C4-2B (cell line): ENCODE data around the gene SRL.

Experiments
- H3K27ac ChIP-seq: fragments of 450-650 bp; 2 replicates; pipeline ENCODE4 v1.5.1; 2017
- ZFX ChIP-seq: fragments of 450-650 bp; IDR thresholded peaks from 2 replicates; pipeline ENCODE4 v1.6.1; 2017
- TF ChIP-seq, protein P1 (sequence below): fragments of 450-650 bp; conservative IDR thresholded peaks from 2 replicates; pipeline ENCODE4 v1.5.1; 2017; ENCODE audit warnings: mild to moderate bottlenecking

The SRL gene

DNA sequence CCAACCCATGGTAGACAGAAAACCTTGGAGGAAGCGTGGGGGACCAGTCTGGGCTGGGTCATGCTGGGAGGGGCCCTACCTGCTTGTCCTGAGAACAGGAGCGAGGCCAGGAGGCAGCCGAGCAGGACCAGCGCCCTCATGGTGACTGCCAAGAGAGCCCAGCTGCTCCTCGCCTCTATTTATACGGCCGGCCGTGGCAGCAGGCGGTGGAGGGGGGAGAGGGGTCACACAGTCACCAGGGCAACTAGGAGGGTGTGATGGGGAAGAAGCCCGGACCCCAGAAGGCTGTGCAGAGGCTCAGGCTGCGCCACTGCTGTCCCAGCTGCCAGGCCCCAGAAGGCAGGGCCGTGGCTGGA lies at the start of gene SRL:
SRL (minus strand) TSS at position 153 of the 356 bp plus-strand sequence; CDS start at position 140, 13 bp downstream.
- no peak for TF ChIP-seq ZFX
- TF ChIP-seq, protein P1, sequence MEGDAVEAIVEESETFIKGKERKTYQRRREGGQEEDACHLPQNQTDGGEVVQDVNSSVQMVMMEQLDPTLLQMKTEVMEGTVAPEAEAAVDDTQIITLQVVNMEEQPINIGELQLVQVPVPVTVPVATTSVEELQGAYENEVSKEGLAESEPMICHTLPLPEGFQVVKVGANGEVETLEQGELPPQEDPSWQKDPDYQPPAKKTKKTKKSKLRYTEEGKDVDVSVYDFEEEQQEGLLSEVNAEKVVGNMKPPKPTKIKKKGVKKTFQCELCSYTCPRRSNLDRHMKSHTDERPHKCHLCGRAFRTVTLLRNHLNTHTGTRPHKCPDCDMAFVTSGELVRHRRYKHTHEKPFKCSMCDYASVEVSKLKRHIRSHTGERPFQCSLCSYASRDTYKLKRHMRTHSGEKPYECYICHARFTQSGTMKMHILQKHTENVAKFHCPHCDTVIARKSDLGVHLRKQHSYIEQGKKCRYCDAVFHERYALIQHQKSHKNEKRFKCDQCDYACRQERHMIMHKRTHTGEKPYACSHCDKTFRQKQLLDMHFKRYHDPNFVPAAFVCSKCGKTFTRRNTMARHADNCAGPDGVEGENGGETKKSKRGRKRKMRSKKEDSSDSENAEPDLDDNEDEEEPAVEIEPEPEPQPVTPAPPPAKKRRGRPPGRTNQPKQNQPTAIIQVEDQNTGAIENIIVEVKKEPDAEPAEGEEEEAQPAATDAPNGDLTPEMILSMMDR: no peak
- no peak within 1 kb of the TSS for H3K27ac ChIP-seq

DNA sequence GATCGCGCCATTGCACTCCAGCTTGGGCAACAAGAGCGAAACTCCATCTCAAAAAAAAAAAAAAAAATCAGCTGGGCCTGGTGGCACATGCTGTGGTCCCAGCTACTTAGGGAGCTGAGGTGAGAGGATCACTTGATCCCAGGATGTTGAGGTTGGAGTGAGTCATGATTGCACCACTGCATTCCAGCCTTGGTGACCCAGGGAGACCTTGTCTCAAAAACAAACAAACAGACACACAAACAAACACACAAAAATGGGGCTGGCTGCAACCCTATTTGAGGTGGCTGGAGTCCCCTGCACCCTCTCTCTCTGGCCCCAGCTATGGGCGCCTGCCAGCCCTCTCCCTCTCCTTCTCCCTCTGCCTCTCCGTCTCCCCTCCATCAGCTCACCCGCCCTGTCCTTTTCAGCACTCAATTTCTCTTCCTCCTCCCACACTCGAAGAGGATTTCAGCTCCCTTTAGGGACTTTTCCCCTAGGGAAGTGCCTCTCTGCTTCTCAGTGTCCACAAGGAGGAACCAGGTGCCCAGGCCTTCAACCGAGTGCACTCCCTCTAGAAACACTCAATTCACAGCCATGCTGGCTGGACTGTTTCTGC lies 48.5 kb upstream of the SRL start:
- H3K27ac ChIP-seq: no peak overlapping the region
- TF ChIP-seq, protein P1: no peak
- TF ChIP-seq ZFX: no peak

DNA sequence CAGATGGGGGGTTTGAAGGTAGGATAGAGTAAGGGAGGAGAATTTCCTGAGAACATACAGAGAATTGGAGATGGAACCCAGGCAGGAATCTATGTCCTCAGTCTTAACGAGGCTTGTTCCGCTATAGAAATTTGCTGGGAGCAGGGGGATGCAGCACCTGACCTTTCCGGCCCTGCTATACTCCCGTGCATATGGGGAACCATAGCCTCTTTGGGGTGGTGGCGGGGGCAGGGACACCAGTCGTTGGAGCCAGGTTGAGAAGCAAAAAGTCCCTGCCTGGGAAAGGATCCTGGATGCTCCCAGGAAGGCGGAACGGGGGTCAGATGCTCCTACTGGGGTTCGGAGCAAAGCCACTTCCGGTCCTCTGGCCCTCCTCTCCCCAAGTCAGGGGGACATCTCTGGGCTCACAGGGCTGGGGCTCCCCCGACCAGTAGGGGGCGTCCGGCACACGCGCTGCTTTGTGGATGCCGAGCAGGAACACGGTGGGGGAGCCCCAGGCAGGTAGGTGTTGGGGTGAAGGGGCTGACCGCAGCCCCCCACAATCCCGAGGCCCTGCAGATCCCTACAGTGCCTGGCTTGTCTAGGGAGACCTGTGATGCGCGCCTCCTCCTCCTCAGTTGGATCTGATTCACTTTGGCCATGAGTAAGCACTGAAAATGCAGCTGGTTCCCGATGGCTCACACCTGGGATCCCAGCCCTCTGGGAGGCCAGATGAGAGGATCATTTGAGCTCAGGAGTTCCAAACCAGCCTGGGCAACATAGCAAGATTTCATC lies 46.5 kb upstream of the SRL start:
- H3K27ac ChIP-seq: no peak overlapping the region
- TF ChIP-seq ZFX: no peak
- TF ChIP-seq, protein P1: peak; percentile 97

DNA sequence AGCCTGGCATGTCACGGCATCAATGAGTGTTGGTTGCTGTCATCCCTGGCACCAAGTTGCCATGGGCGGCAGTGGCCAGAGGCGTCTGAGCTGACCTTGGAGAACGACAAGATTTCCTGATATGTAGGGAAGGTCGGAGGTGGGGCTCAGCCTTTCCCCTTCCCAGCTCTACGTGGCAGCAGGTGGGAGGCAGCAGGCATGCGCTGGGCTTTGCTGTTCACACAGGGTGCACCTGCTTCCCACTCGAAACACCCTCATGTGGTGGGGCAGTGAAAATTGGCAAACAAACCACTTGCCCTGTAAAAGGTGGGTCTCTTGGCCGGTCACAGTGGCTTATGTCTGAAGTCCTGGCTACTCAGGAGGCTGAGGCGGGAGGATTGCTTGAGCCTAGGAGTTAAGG lies 43.3 kb upstream of the SRL start:
- no peak overlapping the region for H3K27ac ChIP-seq
- TF ChIP-seq, protein P1: no peak
- TF ChIP-seq ZFX: no peak

DNA sequence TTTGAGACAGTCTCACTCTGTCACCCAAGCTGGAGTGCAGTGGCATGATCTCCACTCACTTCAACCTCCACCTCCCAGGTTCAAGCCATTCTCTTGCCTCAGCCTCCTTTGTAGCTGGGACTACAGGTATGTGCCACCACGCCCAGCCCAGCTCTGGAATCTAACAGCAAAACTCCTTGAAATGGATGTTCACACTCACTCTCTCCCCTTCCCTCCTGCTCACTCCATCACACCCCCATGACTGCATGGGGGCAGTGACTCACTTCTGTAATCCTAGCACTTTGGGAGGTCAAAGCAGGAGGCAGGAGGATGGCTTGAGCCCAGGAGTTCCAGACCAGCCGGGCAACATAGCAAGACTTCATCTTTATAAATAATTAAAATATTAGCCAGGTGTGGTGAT lies 42.1 kb upstream of the SRL start:
- TF ChIP-seq ZFX: no peak
- TF ChIP-seq, protein P1: no peak
- H3K27ac ChIP-seq: no peak overlapping the region

DNA sequence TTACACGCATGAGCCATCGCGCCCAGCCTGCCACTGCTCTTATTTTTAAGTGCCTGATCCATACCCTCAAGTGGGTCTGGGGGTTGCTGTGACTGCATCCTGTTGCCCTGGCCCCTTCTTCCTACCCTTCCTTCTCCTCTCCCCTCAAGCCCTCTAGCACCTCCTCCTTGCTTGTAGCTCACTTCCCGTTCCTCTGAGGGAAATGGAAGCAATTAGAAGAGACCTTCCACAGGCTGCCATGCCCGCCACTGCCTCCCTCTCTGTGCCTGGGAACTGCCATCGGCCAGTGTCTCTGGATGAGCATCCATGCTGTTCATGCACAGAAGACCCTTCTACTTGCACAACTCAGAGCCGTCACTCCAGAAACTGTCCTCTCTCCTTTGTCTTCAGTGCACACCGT lies 41.6 kb upstream of the SRL start:
- TF ChIP-seq, protein P1: no peak
- TF ChIP-seq ZFX: no peak
- H3K27ac ChIP-seq: no peak overlapping the region

DNA sequence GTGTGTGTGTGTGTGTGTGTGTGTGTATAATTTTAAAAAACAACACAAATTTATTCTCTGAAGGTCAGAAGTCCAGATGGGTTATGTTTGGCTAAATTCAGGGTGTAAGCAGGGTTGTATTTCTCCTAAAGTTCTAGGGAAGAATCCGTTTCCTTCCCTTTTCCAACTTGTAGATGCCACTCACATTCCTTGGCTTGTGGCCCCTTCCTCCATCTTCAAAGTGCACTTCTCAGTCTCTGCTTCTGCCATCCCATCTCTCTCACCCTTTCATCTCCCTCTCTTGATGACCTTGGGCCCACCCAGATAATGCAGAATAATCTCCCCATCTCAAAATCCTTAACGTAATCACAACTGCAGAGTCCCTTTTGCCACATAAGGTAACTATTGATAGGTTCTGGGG lies 38.7 kb upstream of the SRL start:
- H3K27ac ChIP-seq: no peak overlapping the region
- no peak for TF ChIP-seq ZFX
- TF ChIP-seq, protein P1: no peak
